Measurements from ENCODE around the gene ATAD5. TPM values are rescaled to one million over a fixed set of nuclear protein-coding genes. Genes with fewer than 3 reads are reported as not detected.

ATAD5 gene
- polyA plus RNA-seq, 1 donor (not counting 4 experiments of a cell fraction or from before 2014, with no cell fraction given): 2.2 TPM

GRCh38 chr17:30864636-30865035 lies 32.9 kb downstream of the ATAD5 start:
- Histone ChIP-seq H3K9me1 (ENCODE audit: control insufficient read depth, extremely low read depth, insufficient read depth, low read length) (no peaks in the 10 kb centered on the region), H3K4me1 (ENCODE audit: control insufficient read depth, extremely low read depth, insufficient read depth, low read length) (no peaks in the 10 kb centered on the region), H3K27ac (ENCODE audit: control insufficient read depth, insufficient read depth, low read length) (no peak overlapping the region), H4K20me1 (ENCODE audit: control insufficient read depth, extremely low read depth, insufficient read depth, low read length) (no peaks in the 10 kb centered on the region), H3K4me2 (ENCODE audit: control insufficient read depth, extremely low read depth, insufficient read depth, low read depth, low read length) (no peak overlapping the region), H3K27me3 (ENCODE audit: control insufficient read depth, extremely low read depth, insufficient read depth, low read length) (no peaks in the 10 kb centered on the region), H3K9ac (ENCODE audit: control insufficient read depth, extremely low read depth, insufficient read depth, low read length) (no peak overlapping the region), H3K9me3 (ENCODE audit: control insufficient read depth, low read depth, low read length) (no peaks in the 10 kb centered on the region), H2AFZ (ENCODE audit: control insufficient read depth, low read length) (no peak overlapping the region), H3K36me3 (ENCODE audit: control insufficient read depth in 2 of 2, extremely low read depth in 1 of 2, insufficient read depth in 2 of 2, low read length in 2 of 2) (no peaks in the 10 kb centered on the region), H3K4me3 (ENCODE audit: control insufficient read depth in 2 of 3, extremely low read depth in 1 of 3, insufficient read depth in 2 of 3, low read depth in 1 of 3, low read length in 3 of 3) (no peak overlapping the region), H3K79me2 (ENCODE audit: control insufficient read depth, insufficient read depth, low read length) (no peaks in the 10 kb centered on the region)
- dilution Hi-C loops (cut with MboI; ENCODE audit: extremely low pct_ligation_motif_present, low sequenced_read_pairs): no loop called here
- DNase-seq (ENCODE audit: low read depth, low spot score) (no peak), FAIRE-seq (no peak)
- TF ChIP-seq CTCF (optimal IDR thresholded peaks at IDR 0.05 in 1 of 3, IDR thresholded peaks at IDR 0.05 in 1 of 3, conservative IDR thresholded peaks at IDR 0.05 in 1 of 3; ENCODE audit: extremely low read depth in 1 of 3, insufficient read depth in 2 of 3, low read length in 3 of 3) (no peak), EZH2 (IDR thresholded peaks at IDR 0.05; ENCODE audit: low read length) (no peak)

- H3K4me3 ChIP-seq (ENCODE audit: control insufficient read depth in 2 of 3, extremely low read depth in 1 of 3, insufficient read depth in 2 of 3, low read depth in 1 of 3, low read length in 3 of 3): no peak overlapping the region
- H3K79me2 ChIP-seq (ENCODE audit: control insufficient read depth, insufficient read depth, low read length): no peaks in the 10 kb centered on the region
- H3K9ac ChIP-seq (ENCODE audit: control insufficient read depth, extremely low read depth, insufficient read depth, low read length): no peak overlapping the region
- H3K9me3 ChIP-seq (ENCODE audit: control insufficient read depth, low read depth, low read length): no peaks in the 10 kb centered on the region
- no peak overlapping the region for H3K27ac ChIP-seq (ENCODE audit: control insufficient read depth, insufficient read depth, low read length)
- H3K4me2 ChIP-seq (ENCODE audit: control insufficient read depth, extremely low read depth, insufficient read depth, low read depth, low read length): no peak overlapping the region
- no peaks in the 10 kb centered on the region for H3K4me1 ChIP-seq (ENCODE audit: control insufficient read depth, extremely low read depth, insufficient read depth, low read length)
- H3K36me3 ChIP-seq (ENCODE audit: control insufficient read depth in 2 of 2, extremely low read depth in 1 of 2, insufficient read depth in 2 of 2, low read length in 2 of 2): no peaks in the 10 kb centered on the region
- no peak overlapping the region for H2AFZ ChIP-seq (ENCODE audit: control insufficient read depth, low read length)
- no peaks in the 10 kb centered on the region for H3K27me3 ChIP-seq (ENCODE audit: control insufficient read depth, extremely low read depth, insufficient read depth, low read length)
- TF ChIP-seq CTCF (optimal IDR thresholded peaks at IDR 0.05 in 1 of 3, IDR thresholded peaks at IDR 0.05 in 1 of 3, conservative IDR thresholded peaks at IDR 0.05 in 1 of 3; ENCODE audit: extremely low read depth in 1 of 3, insufficient read depth in 2 of 3, low read length in 3 of 3): no peak
- TF ChIP-seq EZH2 (IDR thresholded peaks at IDR 0.05; ENCODE audit: low read length): no peak
- DNase-seq (ENCODE audit: low read depth, low spot score): no peak
- FAIRE-seq: no peak
- no peaks in the 10 kb centered on the region for H4K20me1 ChIP-seq (ENCODE audit: control insufficient read depth, extremely low read depth, insufficient read depth, low read length)
- no peaks in the 10 kb centered on the region for H3K9me1 ChIP-seq (ENCODE audit: control insufficient read depth, extremely low read depth, insufficient read depth, low read length)
- dilution Hi-C loops (cut with MboI; ENCODE audit: extremely low pct_ligation_motif_present, low sequenced_read_pairs): no loop called here
These were observed 37.2 kb downstream of the ATAD5 start for GRCh38 chr17:30869005-30869404.
